Measurements from ENCODE around the gene MCTS1.
"Not testable (repeated sequence)": the region's sequence is repeated elsewhere in the genome, so short reads cannot be mapped to it uniquely, and the experiment has no call there.

MCTS1 gene

GRCh38 chrX:120603707-120604360, at the start of gene MCTS1:
MCTS1 (plus strand) TSS chrX:120604101; CDS start chrX:120604237, 136 bp downstream.
- no peak for DNase-seq

- no peak for DNase-seq
Measured at GRCh38 chrX:120556251-120556650, 47.6 kb upstream of the MCTS1 start.

- DNase-seq, result no peak
Measured at GRCh38 chrX:120559804-120560203, 44.1 kb upstream of the MCTS1 start.

GRCh38 chrX:120560405-120560841, 43.5 kb upstream of the MCTS1 start:
- no peak for DNase-seq

- peak; percentile 24 for DNase-seq
Measured at GRCh38 chrX:120560842-120561633, 42.9 kb upstream of the MCTS1 start, which contains the start of gene CUL4B. CUL4B (minus strand) TSS chrX:120560962; CDS start chrX:120560638, 324 bp downstream.

- no peak for DNase-seq
Measured at GRCh38 chrX:120561634-120562568, 42.0 kb upstream of the MCTS1 start.

- DNase-seq, result no peak
Measured at GRCh38 chrX:120562569-120562926, 41.4 kb upstream of the MCTS1 start.

- no peak for DNase-seq
Measured at GRCh38 chrX:120564925-120565324, 39.0 kb upstream of the MCTS1 start.

GRCh38 chrX:120566817-120567216, 37.1 kb upstream of the MCTS1 start:
- DNase-seq, result no peak

- DNase-seq, result no peak
Measured at GRCh38 chrX:120568035-120568434, 35.9 kb upstream of the MCTS1 start.

GRCh38 chrX:120568609-120569008, 35.3 kb upstream of the MCTS1 start:
- DNase-seq, result no peak

GRCh38 chrX:120570011-120570600, 33.8 kb upstream of the MCTS1 start:
- DNase-seq, result no peak

- not testable (repeated sequence) for DNase-seq
Measured at GRCh38 chrX:120573806-120574205, 30.1 kb upstream of the MCTS1 start.

- no peak for DNase-seq
Measured at GRCh38 chrX:120575379-120576114, 28.4 kb upstream of the MCTS1 start.

- DNase-seq, result no peak
Measured at GRCh38 chrX:120585702-120586101, 18.2 kb upstream of the MCTS1 start.

GRCh38 chrX:120604361-120604782, 471 bp downstream of the MCTS1 start:
- no peak for DNase-seq

GRCh38 chrX:120612086-120612485, 8.2 kb downstream of the MCTS1 start:
- DNase-seq, result no peak

GRCh38 chrX:120614816-120615215, 10.9 kb downstream of the MCTS1 start:
- no peak for DNase-seq

GRCh38 chrX:120617996-120618630, 14.2 kb downstream of the MCTS1 start:
- DNase-seq, result no peak

- no peak for DNase-seq
Measured at GRCh38 chrX:120625371-120625770, 21.5 kb downstream of the MCTS1 start.
